BJ (cell line): ENCODE results near the gene ZAR1. TPM values are rescaled to one million over a fixed set of nuclear protein-coding genes. Genes with fewer than 3 reads are reported as not detected.

Experiments used
- CTCF ChIA-PET: fragments of 350-600 bp; formaldehyde crosslinking; extraction: SDS; loops from one replicate; lab custom pipeline; 2021; ENCODE audit warnings: antibody characterized with exemption, inconsistent platforms; lab: Yijun Ruan, JAX
- POLR2A ChIA-PET: fragments of 300-600 bp; sonication (Branson Sonifier 250); formaldehyde crosslinking; extraction: SDS; loops from one replicate; lab custom pipeline; 2021; ENCODE audit warnings: antibody characterized with exemption; lab: Charles Lee
- DNase-seq: peaks from one replicate; pipeline ENCODE4 v3.0.0-alpha.2; 2011; ENCODE audit warnings: low read depth
- H3K27me3 ChIP-seq: 2 replicates; pipeline ENCODE4 v1.6.0; 2011; ENCODE audit warnings: low read length; ENCODE audit not compliant: control insufficient read depth, insufficient read depth
- H3K36me3 ChIP-seq: 2 replicates; pipeline ENCODE4 v1.5.1; 2011; ENCODE audit warnings: low read length; ENCODE audit not compliant: control insufficient read depth, insufficient read depth
- H3K4me3 ChIP-seq: 2 replicates; pipeline ENCODE4 v1.5.1; 2011; ENCODE audit warnings: low read depth, mild to moderate bottlenecking, control low read depth, low read length
- polyA plus RNA-seq: library from polyadenylated mRNA; depleted of rRNA; stranded (reverse); fragments of >200 nt; gene quantifications from 2 replicates; pipeline ENCODE4 v1.2.3, GENCODE V29; 2011
- TF ChIP-seq, protein P1 (sequence below): IDR thresholded peaks from 2 replicates; pipeline ENCODE4 v1.5.1; 2011; ENCODE audit warnings: low read depth, mild to moderate bottlenecking, control low read depth, inconsistent platforms, low read length, moderate library complexity; ENCODE audit not compliant: insufficient read depth

Gene ZAR1
- polyA plus RNA-seq, 1 experiment: not detected

DNA sequence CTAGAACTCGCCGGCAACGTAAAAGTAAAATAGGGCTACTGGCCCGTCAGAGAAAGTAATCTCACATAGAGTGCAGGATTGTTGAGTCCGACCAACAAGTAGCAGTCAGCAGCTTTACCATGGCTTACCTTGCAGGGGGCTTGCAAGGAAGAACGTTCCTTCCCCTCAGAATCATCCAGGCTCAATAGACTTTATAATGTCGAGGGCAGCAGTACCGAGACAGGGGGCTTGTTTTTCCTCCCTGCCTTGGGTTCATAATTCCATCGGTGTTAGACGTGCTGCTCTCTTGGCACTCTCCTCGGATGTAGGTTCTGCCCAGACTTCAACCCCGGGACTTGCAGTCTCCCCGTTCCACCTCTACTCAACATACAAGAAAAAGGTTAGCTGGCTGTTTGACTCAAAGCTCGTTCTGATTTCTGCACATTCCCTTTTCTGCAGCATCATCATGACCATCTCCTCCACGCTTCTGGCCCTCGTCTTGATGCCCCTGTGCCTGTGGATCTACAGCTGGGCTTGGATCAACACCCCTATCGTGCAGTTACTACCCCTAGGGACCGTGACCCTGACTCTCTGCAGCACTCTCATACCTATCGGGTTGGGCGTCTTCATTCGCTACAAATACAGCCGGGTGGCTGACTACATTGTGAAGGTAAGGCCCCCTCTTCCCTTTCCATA lies 5.4 kb upstream of the ZAR1 start:
- Histone ChIP-seq H3K36me3 (no peaks in the 10 kb centered on the region), H3K4me3 (no peak overlapping the region), H3K27me3 (peaks cover 45% of the 10 kb centered on the region)
- ChIA-PET POLR2A (no interaction called here), CTCF (interaction anchor here (0.8 to 2.8 kb wide), 4 partner anchors 9 to 38 kb away, joined by 3 to 9 read pairs (median 6); no protein-coding TSS in a partner anchor)
- TF ChIP-seq, protein P1, sequence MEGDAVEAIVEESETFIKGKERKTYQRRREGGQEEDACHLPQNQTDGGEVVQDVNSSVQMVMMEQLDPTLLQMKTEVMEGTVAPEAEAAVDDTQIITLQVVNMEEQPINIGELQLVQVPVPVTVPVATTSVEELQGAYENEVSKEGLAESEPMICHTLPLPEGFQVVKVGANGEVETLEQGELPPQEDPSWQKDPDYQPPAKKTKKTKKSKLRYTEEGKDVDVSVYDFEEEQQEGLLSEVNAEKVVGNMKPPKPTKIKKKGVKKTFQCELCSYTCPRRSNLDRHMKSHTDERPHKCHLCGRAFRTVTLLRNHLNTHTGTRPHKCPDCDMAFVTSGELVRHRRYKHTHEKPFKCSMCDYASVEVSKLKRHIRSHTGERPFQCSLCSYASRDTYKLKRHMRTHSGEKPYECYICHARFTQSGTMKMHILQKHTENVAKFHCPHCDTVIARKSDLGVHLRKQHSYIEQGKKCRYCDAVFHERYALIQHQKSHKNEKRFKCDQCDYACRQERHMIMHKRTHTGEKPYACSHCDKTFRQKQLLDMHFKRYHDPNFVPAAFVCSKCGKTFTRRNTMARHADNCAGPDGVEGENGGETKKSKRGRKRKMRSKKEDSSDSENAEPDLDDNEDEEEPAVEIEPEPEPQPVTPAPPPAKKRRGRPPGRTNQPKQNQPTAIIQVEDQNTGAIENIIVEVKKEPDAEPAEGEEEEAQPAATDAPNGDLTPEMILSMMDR: no peak
- no peak for DNase-seq

DNA sequence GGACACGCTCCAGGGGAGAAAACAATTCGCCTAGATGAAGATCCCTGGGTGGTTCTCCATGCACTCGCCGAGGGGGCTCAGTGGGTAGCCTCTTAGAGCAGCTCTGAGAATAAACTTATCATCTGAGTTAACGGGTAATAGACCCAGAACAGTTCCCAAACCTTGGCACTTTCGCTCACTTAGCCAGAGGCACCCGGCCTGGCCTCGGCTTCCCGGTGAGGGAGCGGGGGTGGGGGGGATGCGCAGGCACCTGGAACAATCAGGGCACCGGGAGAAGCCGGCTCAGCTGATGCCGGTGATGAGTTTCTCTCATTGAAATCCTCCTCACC lies 405 bp upstream of the ZAR1 start:
- ChIA-PET POLR2A (no interaction called here), CTCF (no interaction called here)
- Histone ChIP-seq H3K4me3 (no peak overlapping the region), H3K36me3 (no peaks in the 10 kb centered on the region), H3K27me3 (peaks cover 28% of the 10 kb centered on the region)
- TF ChIP-seq, protein P1: no peak
- no peak for DNase-seq

DNA sequence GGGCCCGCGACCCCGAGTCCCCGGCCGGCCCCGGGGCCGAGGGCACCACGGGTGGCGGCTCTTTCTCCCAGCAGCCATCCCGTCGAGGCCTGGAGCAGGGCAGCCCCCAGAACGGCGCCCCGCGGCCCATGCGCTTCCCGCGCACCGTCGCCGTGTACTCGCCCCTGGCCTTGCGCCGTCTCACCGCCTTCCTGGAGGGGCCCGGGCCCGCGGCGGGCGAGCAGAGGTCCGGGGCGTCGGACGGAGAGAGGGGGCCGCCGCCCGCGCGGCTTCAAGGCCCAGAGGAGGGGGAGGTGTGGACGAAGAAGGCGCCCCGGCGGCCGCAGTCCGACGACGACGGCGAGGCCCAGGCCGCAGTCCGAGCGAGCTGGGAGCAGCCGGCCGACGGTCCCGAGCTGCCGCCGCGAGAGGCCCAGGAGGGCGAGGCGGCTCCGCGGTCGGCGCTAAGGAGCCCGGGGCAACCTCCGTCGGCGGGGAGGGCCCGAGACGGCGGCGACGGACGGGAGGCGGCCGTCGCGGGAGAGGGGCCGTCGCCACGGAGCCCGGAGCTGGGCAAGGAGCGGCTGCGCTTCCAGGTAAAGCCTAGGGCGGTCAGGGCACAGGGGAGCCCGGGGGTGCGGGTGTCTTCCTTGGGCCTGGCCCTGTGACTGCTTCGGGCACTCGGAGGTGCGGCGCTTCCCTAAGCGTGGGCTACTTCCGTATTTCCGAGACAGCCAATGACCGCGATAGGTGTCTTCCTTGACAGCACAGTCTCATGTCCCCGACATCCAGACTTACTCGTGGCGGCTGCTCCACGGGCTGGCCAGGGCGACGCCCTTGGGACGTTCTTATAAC lies 845 bp downstream of the ZAR1 start:
- DNase-seq: no peak
- H3K36me3 ChIP-seq: no peaks in the 10 kb centered on the region
- peaks cover 24% of the 10 kb centered on the region for H3K27me3 ChIP-seq
- CTCF ChIA-PET: no interaction called here
- TF ChIP-seq, protein P1: no peak
- H3K4me3 ChIP-seq: no peak overlapping the region
- POLR2A ChIA-PET: no interaction called here

DNA sequence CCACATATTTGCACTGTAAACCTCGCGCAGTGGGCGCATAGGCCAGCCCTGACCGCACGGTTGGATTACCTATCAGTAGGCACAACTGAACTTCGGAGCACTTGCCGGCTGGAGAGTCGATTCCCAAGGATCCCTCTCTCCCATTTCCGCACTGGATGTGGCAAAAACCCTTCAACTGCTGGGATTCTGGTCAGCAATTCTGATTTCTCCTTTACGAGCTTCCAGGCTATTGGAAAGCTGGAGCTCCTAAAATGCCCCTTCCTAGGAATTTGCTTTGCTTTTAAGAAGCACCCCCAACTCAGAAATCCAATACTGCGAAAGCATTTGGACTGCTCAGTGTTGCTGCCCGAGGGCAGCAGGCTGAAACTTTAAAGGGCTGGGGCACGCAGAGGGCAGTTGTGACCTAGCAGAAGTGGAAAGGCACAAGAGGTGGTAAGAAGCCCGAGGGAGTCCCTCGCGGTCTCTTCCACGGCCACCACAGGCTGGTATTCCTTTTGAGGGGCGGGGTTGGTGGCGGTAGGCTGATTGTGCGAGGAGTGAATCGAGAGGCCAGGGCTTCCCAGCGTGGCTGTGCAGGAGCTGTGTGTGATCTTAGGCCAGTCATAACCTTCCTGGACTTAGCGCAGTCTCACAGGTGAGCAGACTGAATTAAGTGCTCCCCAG lies 1.6 kb downstream of the ZAR1 start:
- ChIA-PET POLR2A (no interaction called here), CTCF (no interaction called here)
- TF ChIP-seq, protein P1: no peak
- no peaks in the 10 kb centered on the region for H3K36me3 ChIP-seq
- H3K4me3 ChIP-seq: no peak overlapping the region
- DNase-seq: no peak
- peaks cover 24% of the 10 kb centered on the region for H3K27me3 ChIP-seq
